MM.1S (cell line): Measurements from ENCODE around the gene ALLC.

Source experiments
- EZH2 ChIP-seq: fragments of 300-600 bp; sonication (generic); optimal IDR thresholded peaks from 2 replicates; pipeline ENCODE3; 2017; ENCODE audit warnings: low read depth, mild to moderate bottlenecking, antibody characterized with exemption, low read length, mixed read lengths
- TF ChIP-seq, protein P1 (sequence below): fragments of 300-600 bp; sonication (generic); IDR thresholded peaks from 2 replicates; pipeline ENCODE4 v1.5.1; 2016; ENCODE audit warnings: antibody characterized with exemption, low read length, mixed read lengths

DNA sequence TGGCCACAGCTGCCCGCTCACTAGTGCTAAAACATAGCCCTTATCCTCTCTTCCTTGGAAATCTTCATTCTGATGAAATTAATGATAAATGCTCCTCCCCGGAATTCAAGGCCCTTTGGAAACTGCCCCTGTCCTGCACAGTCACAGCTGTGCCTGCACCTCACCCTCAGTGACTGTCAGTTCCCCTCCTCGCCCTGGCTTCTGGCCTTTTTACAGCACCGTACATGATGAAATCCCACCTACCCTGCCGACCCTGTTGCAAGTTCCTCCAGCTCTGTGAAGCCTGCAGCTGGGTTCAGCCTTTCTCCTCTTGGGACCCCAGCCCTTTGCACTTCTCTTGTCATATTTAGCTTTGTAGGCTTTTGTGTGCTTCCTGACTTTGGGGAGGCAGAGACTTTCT, 93.8 kb downstream of the ALLC start:
- TF ChIP-seq, protein P1, sequence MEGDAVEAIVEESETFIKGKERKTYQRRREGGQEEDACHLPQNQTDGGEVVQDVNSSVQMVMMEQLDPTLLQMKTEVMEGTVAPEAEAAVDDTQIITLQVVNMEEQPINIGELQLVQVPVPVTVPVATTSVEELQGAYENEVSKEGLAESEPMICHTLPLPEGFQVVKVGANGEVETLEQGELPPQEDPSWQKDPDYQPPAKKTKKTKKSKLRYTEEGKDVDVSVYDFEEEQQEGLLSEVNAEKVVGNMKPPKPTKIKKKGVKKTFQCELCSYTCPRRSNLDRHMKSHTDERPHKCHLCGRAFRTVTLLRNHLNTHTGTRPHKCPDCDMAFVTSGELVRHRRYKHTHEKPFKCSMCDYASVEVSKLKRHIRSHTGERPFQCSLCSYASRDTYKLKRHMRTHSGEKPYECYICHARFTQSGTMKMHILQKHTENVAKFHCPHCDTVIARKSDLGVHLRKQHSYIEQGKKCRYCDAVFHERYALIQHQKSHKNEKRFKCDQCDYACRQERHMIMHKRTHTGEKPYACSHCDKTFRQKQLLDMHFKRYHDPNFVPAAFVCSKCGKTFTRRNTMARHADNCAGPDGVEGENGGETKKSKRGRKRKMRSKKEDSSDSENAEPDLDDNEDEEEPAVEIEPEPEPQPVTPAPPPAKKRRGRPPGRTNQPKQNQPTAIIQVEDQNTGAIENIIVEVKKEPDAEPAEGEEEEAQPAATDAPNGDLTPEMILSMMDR: no peak
- TF ChIP-seq EZH2: no peak
